ENCODE measurements around the gene PLEKHM3.

Gene PLEKHM3

GRCh38 chr2:207988975-207989374 lies 36.4 kb downstream of the PLEKHM3 start:
- DNase-seq (ENCODE audit: low read depth): no peak

- no peak for DNase-seq (ENCODE audit: low read depth)
Measured at GRCh38 chr2:207987025-207987716, 38.2 kb downstream of the PLEKHM3 start.

GRCh38 chr2:207984765-207985480 lies 40.4 kb downstream of the PLEKHM3 start:
- DNase-seq (ENCODE audit: low read depth): no peak

- no peak for DNase-seq (ENCODE audit: low read depth)
Measured at GRCh38 chr2:207983641-207984042, 41.7 kb downstream of the PLEKHM3 start.

- DNase-seq (ENCODE audit: low read depth): no peak
Measured at GRCh38 chr2:207978177-207978948, 47.0 kb downstream of the PLEKHM3 start.

- DNase-seq (ENCODE audit: low read depth): no peak
Measured at GRCh38 chr2:207975921-207976320, 49.4 kb downstream of the PLEKHM3 start.

- DNase-seq (ENCODE audit: low read depth): no peak
Measured at GRCh38 chr2:207974216-207974605, 51.1 kb downstream of the PLEKHM3 start.

GRCh38 chr2:207970826-207971180 lies 54.5 kb downstream of the PLEKHM3 start:
- no peak for DNase-seq (ENCODE audit: low read depth)

GRCh38 chr2:207970147-207970825 lies 55.0 kb downstream of the PLEKHM3 start:
- DNase-seq (ENCODE audit: low read depth): no peak

- DNase-seq (ENCODE audit: low read depth): no peak
Measured at GRCh38 chr2:207969249-207969648, 56.1 kb downstream of the PLEKHM3 start.

GRCh38 chr2:207967121-207967520 lies 58.2 kb downstream of the PLEKHM3 start:
- no peak for DNase-seq (ENCODE audit: low read depth)

- DNase-seq (ENCODE audit: low read depth): no peak
Measured at GRCh38 chr2:207960911-207961310, 64.4 kb downstream of the PLEKHM3 start.

GRCh38 chr2:207960090-207960489 lies 65.2 kb downstream of the PLEKHM3 start:
- DNase-seq (ENCODE audit: low read depth): no peak

GRCh38 chr2:207956771-207957170 lies 68.6 kb downstream of the PLEKHM3 start:
- DNase-seq (ENCODE audit: low read depth): no peak

- no peak for DNase-seq (ENCODE audit: low read depth)
Measured at GRCh38 chr2:207955456-207955855, 69.9 kb downstream of the PLEKHM3 start.

- DNase-seq (ENCODE audit: low read depth): no peak
Measured at GRCh38 chr2:207953354-207953753, 72.0 kb downstream of the PLEKHM3 start.

- DNase-seq (ENCODE audit: low read depth): no peak
Measured at GRCh38 chr2:207952564-207953345, 72.6 kb downstream of the PLEKHM3 start.

- no peak for DNase-seq (ENCODE audit: low read depth)
Measured at GRCh38 chr2:207951734-207952470, 73.4 kb downstream of the PLEKHM3 start.

- no peak for DNase-seq (ENCODE audit: low read depth)
Measured at GRCh38 chr2:207950761-207951114, 74.6 kb downstream of the PLEKHM3 start.

- no peak for DNase-seq (ENCODE audit: low read depth)
Measured at GRCh38 chr2:207950063-207950760, 75.1 kb downstream of the PLEKHM3 start.
